Measurements from ENCODE around the gene CNTN1.

Gene CNTN1

GRCh38 chr12:40775661-40776060 lies 83.4 kb downstream of the CNTN1 start:
- no peak for DNase-seq

GRCh38 chr12:40784102-40784501 lies 91.9 kb downstream of the CNTN1 start:
- no peak for DNase-seq

- DNase-seq = no peak
Measured at GRCh38 chr12:40788276-40788675, 96.0 kb downstream of the CNTN1 start.

GRCh38 chr12:40792792-40793386 lies 100.7 kb downstream of the CNTN1 start:
- DNase-seq = no peak

GRCh38 chr12:40793471-40793870 lies 101.2 kb downstream of the CNTN1 start:
- no peak for DNase-seq

GRCh38 chr12:40794087-40794486 lies 101.8 kb downstream of the CNTN1 start:
- DNase-seq = no peak

GRCh38 chr12:40801082-40801481 lies 108.8 kb downstream of the CNTN1 start:
- DNase-seq = no peak

GRCh38 chr12:40801861-40802260 lies 109.6 kb downstream of the CNTN1 start:
- DNase-seq = no peak

- DNase-seq = no peak
Measured at GRCh38 chr12:40802656-40803055, 110.4 kb downstream of the CNTN1 start.

- DNase-seq = peak; percentile 7
Measured at GRCh38 chr12:40819436-40820108, 127.3 kb downstream of the CNTN1 start.

GRCh38 chr12:40820794-40821484 lies 128.7 kb downstream of the CNTN1 start:
- no peak for DNase-seq

- no peak for DNase-seq
Measured at GRCh38 chr12:40825156-40825555, 132.9 kb downstream of the CNTN1 start.

- DNase-seq = no peak
Measured at GRCh38 chr12:40827683-40828592, 135.7 kb downstream of the CNTN1 start.

GRCh38 chr12:40828593-40828990 lies 136.4 kb downstream of the CNTN1 start:
- no peak for DNase-seq

GRCh38 chr12:40829738-40830144 lies 137.5 kb downstream of the CNTN1 start:
- no peak for DNase-seq

- no peak for DNase-seq
Measured at GRCh38 chr12:40831916-40832315, 139.7 kb downstream of the CNTN1 start.

- DNase-seq = no peak
Measured at GRCh38 chr12:40832668-40833067, 140.4 kb downstream of the CNTN1 start.

- DNase-seq = no peak
Measured at GRCh38 chr12:40833818-40834217, 141.6 kb downstream of the CNTN1 start.

GRCh38 chr12:40834321-40834720 lies 142.1 kb downstream of the CNTN1 start:
- no peak for DNase-seq

- DNase-seq = no peak
Measured at GRCh38 chr12:40837891-40838429, 145.7 kb downstream of the CNTN1 start.

GRCh38 chr12:40843495-40843894 lies 151.3 kb downstream of the CNTN1 start:
- DNase-seq = no peak

GRCh38 chr12:40853221-40853620 lies 161.0 kb downstream of the CNTN1 start:
- no peak for DNase-seq

- no peak for DNase-seq
Measured at GRCh38 chr12:40854604-40855003, 162.4 kb downstream of the CNTN1 start.
